GM12892 (cell line): Measurements from ENCODE around the gene DCUN1D2.

Experiments used
- POLR2A ChIP-seq: IDR thresholded peaks from 2 replicates; pipeline ENCODE4 v1.6.1; 2011; ENCODE audit warnings: low read depth, low read length, control low read depth
- POLR2AphosphoS5 ChIP-seq: IDR thresholded peaks from 2 replicates; pipeline ENCODE4 v1.6.1; 2011; ENCODE audit warnings: low read depth, low read length, control low read depth
- TAF1 ChIP-seq: IDR thresholded peaks from 2 replicates; pipeline ENCODE4 v1.6.1; 2011; ENCODE audit warnings: low read depth, mild to moderate bottlenecking, control low read depth, low read length, borderline replicate concordance

DNA sequence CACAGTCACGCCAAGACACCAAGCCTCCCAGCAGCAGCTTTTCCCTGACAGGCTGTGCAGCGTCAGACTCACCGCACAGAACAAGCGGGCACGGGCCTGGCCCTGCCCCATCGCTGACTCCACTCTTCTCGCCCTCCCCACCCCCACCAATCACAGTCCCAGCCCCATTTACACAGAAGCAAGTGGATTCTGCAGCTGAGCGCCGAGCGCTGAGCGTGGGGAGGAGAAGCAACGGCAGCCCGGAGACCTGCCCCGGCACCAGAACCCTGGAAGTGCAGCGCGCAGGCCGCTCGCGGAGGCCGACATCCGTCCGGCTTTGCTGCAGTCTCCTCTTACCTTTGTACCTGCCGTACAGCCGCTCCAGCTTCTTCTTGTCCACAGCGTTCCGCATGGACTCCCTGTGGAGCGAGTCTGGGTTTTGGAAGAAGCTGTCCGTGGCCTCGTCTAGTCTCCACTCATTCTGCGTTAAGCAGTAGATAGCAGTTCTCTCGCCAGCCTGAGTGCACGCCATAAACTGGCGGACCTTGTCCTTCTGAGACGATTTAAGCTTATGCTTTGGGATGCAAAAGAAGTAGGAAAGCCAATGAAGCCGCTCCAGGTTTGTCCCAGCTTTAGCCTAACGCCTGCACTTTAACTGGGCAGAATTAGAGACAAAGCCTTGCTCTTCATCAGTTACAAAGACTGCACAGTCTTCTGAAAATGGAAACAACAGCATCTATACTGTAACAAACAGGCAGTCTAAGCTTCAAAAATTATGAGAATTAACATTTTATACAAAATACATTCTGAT lies 6.8 kb downstream of the DCUN1D2 start:
- no peak for TF ChIP-seq POLR2AphosphoS5
- no peak for TF ChIP-seq TAF1
- TF ChIP-seq POLR2A, result no peak
